Peyer's patch (tissue), 4 donors: ENCODE results near the gene TMEM63A. TPM values are rescaled to one million over a fixed set of nuclear protein-coding genes. Genes with fewer than 3 reads are reported as not detected.

Experiments used
- DNase-seq, 3 donors: peaks; one replicate each; pipeline ENCODE4 v3.0.0-alpha.2; 2017 to 2019
- H3K27ac ChIP-seq, 4 donors: fragments of 200-600 bp; sonication (generic); one replicate each; pipeline ENCODE4 v1.5.1; 2016 to 2019
- H3K27me3 ChIP-seq, 2 donors: fragments of 200-600 bp; sonication (generic); one replicate each; pipeline ENCODE4 v1.5.1; 2019
- H3K36me3 ChIP-seq, 3 donors: fragments of 200-600 bp; sonication (generic); one replicate each; pipeline ENCODE4 v1.5.1; 2016 to 2019
- H3K4me1 ChIP-seq, 4 donors: fragments of 200-600 bp; sonication (generic); one replicate each; pipeline ENCODE4 v1.5.1; 2016 to 2019
- H3K4me3 ChIP-seq, 4 donors: fragments of 200-600 bp; sonication (generic); 1 replicate in 3 of 4; 2 replicates in 1 of 4; pipeline ENCODE4 v1.5.1; 2016 to 2019; ENCODE audit warnings: mild to moderate bottlenecking in 1 of 4
- H3K9me3 ChIP-seq, 4 donors: fragments of 200-600 bp; sonication (generic); one replicate each; pipeline ENCODE4 v1.5.1; 2016 to 2019; ENCODE audit warnings: mild to moderate bottlenecking in 1 of 4
- POLR2A ChIP-seq, 2 donors: fragments of 450-650 bp; IDR thresholded peaks; one replicate each; pipeline ENCODE4 v1.5.1; 2017; ENCODE audit warnings: antibody characterized with exemption in 2 of 2, mild to moderate bottlenecking in 2 of 2, moderate library complexity in 2 of 2
- total RNA-seq, 4 donors: library from RNA; depleted of rRNA; stranded (reverse); fragments of >200 nt; gene quantifications; one replicate each; pipeline ENCODE4 v1.1.0, GENCODE V29; 2016
- TF ChIP-seq, protein P1 (sequence below), 6 experiments: fragments of 450-650 bp in 4 of 6; fragments of 200-600 bp in 2 of 6; sonication (generic) in 1 of 6; IDR thresholded peaks; one replicate each; pipeline ENCODE4 v1.5.1; 2017 to 2019; ENCODE audit warnings: antibody characterized with exemption in 6 of 6, mild to moderate bottlenecking in 3 of 6, moderate library complexity in 1 of 6

The TMEM63A gene
- total RNA-seq, 4 donors from 2014 or later = 77.8 to 339 (median 275) TPM

DNA sequence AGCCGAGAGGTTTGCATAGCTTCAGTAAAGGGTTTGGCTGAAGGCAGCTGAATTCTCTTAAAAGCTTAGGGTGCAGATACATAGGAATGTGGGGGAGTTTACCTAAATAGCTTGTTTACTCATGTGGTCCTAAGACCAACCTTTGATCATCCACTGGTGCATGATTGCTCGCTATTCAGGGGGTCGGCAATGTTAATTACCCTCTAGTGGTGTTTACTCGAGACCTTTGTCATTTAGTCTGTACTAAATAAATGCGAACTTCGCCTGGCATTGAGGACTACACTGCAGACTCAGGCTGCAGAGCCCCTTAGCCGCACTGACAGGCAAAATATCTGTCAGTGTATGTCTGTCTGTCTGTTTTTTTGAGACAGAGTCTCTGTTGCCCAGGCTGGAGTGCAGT, 31.8 kb downstream of the TMEM63A start:
- no peaks in the 10 kb centered on the region for H3K27me3 ChIP-seq
- peak overlapping the region in 1 of 4 donors; percentile 78 for H3K27ac ChIP-seq
- H3K9me3 ChIP-seq = no peaks in the 10 kb centered on the region
- DNase-seq = no peak
- no peak overlapping the region for H3K4me3 ChIP-seq
- TF ChIP-seq, protein P1, sequence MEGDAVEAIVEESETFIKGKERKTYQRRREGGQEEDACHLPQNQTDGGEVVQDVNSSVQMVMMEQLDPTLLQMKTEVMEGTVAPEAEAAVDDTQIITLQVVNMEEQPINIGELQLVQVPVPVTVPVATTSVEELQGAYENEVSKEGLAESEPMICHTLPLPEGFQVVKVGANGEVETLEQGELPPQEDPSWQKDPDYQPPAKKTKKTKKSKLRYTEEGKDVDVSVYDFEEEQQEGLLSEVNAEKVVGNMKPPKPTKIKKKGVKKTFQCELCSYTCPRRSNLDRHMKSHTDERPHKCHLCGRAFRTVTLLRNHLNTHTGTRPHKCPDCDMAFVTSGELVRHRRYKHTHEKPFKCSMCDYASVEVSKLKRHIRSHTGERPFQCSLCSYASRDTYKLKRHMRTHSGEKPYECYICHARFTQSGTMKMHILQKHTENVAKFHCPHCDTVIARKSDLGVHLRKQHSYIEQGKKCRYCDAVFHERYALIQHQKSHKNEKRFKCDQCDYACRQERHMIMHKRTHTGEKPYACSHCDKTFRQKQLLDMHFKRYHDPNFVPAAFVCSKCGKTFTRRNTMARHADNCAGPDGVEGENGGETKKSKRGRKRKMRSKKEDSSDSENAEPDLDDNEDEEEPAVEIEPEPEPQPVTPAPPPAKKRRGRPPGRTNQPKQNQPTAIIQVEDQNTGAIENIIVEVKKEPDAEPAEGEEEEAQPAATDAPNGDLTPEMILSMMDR (IDR thresholded peaks at IDR 0.05) = no peak
- no peak for TF ChIP-seq POLR2A (IDR thresholded peaks at IDR 0.05)
- H3K36me3 ChIP-seq = peaks cover 0 to 46% (median 0%) of the 10 kb centered on the region in 3 donors
- peaks cover 0 to 34% (median 25%) of the 10 kb centered on the region in 4 donors for H3K4me1 ChIP-seq

DNA sequence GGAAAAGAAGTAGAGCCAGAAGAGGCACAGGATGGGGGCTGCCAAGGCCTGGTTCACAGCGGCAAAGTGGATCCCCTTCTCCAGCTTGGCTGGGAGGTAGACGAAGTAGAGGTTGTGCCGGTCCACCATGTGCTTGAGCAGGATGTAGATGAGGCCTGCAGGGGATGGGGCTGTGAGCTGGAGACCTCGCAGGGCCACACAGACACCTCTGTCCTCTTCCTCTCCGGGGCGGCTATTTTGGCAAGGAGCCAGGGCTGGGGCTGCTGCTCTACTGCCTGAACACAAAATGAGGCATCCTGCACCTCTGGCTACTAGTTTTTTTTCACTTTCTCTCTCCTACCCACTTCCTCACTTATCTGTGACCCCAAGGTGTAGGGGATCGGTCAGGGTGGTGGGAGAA, 32.3 kb downstream of the TMEM63A start:
- Histone ChIP-seq H3K36me3 (peaks cover 0 to 45% (median 0%) of the 10 kb centered on the region in 3 donors), H3K27ac (peak overlapping the region in 2 of 4 donors; percentile 62 to 78)

DNA sequence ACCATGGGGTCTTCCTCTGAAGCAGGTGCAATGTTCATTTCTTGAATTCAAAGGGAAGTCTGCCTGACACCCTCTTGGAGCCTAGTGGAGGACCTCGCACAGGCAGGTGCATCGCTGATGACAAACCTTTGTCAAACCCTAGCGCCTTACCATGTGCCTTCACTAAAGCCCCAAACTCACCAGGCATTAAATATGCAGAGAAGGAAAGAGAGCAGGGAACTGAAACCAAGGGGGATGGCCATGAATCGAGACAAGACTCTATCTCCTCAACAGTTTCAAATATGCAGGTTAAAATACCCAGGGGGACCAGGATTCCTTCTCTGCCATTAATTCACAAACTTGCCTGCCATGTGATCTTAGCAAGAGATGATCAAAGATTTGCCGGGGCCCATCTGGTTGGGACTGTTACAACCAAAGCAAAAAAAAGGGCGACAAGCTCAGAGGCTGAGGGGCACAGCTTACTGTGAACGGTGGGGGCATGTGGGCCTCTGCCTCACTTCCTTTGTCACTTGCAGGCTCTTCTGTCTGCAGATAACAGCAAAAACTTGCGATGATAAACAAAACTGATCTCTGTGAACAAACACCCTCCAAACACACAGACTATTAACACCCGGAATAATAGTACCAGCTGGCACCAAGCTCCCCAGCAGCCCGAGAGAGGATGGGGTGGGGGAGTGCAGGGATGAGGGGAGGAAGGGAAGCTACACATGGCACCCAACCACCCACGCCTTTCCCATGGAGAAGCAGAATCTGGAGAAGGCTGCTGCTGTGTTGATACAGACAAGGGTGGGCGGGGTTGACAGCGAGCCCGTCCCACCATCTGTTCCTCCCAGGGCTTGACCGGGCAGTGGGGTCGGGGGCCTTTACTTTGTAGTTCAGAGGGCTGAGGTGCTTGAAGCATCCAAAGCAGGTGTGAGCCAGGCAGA, 33.9 kb downstream of the TMEM63A start:
- peak in 2 of 3 donors; percentile 68 for DNase-seq
- H3K27ac ChIP-seq = peak overlapping the region; percentile 13 to 78 (median 48)
- H3K9me3 ChIP-seq = no peaks in the 10 kb centered on the region
- TF ChIP-seq, protein P1 (IDR thresholded peaks at IDR 0.05) = no peak
- TF ChIP-seq POLR2A (IDR thresholded peaks at IDR 0.05) = no peak
- H3K27me3 ChIP-seq = no peaks in the 10 kb centered on the region
- no peak overlapping the region for H3K4me3 ChIP-seq
- peaks cover 0 to 34% (median 25%) of the 10 kb centered on the region in 4 donors for H3K4me1 ChIP-seq
- peaks cover 0 to 44% (median 0%) of the 10 kb centered on the region in 3 donors for H3K36me3 ChIP-seq

More for the DNA sequence above, 32.3 kb downstream of the TMEM63A start:
- H3K4me1 ChIP-seq = peaks cover 0 to 34% (median 25%) of the 10 kb centered on the region in 4 donors
- no peak for TF ChIP-seq POLR2A (IDR thresholded peaks at IDR 0.05)
- TF ChIP-seq, protein P1 (IDR thresholded peaks at IDR 0.05) = no peak
- no peak overlapping the region for H3K4me3 ChIP-seq
- DNase-seq = peak in 2 of 3 donors; percentile 74 to 79
- H3K27me3 ChIP-seq = no peaks in the 10 kb centered on the region
- no peaks in the 10 kb centered on the region for H3K9me3 ChIP-seq

DNA sequence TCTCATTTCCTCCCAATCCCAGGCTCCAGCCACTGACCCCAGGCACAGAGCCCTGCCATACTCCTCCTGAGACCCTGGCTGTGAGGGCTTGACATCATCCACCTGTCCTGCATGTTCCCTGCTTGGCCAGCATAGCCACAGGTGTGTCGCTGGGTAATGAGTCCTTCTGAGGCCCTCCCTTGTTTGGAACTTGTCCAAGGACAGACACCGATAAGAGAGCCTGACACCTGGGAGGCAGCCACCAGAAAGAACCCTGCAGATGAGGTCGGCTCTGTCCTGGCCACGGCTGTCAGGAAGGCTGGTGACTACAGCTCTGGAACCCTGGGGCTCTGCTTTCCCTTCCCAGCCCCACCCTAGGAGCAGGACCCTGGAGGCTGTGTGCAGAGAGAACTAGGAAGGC, 34.6 kb downstream of the TMEM63A start:
- TF ChIP-seq POLR2A (IDR thresholded peaks at IDR 0.05) = peak in 1 of 2 donors; percentile 18
- TF ChIP-seq, protein P1 (IDR thresholded peaks at IDR 0.05) = peak in 3 of 6 experiments; percentile 22 to 25 (median 23)
- H3K27me3 ChIP-seq = no peaks in the 10 kb centered on the region
- H3K4me1 ChIP-seq = peaks cover 0 to 34% (median 25%) of the 10 kb centered on the region in 4 donors
- H3K27ac ChIP-seq = peak overlapping the region; percentile 13 to 78 (median 48)
- H3K9me3 ChIP-seq = no peaks in the 10 kb centered on the region
- DNase-seq = peak; percentile 25 to 83 (median 74)
- no peak overlapping the region for H3K4me3 ChIP-seq
- peaks cover 0 to 37% (median 0%) of the 10 kb centered on the region in 3 donors for H3K36me3 ChIP-seq

DNA sequence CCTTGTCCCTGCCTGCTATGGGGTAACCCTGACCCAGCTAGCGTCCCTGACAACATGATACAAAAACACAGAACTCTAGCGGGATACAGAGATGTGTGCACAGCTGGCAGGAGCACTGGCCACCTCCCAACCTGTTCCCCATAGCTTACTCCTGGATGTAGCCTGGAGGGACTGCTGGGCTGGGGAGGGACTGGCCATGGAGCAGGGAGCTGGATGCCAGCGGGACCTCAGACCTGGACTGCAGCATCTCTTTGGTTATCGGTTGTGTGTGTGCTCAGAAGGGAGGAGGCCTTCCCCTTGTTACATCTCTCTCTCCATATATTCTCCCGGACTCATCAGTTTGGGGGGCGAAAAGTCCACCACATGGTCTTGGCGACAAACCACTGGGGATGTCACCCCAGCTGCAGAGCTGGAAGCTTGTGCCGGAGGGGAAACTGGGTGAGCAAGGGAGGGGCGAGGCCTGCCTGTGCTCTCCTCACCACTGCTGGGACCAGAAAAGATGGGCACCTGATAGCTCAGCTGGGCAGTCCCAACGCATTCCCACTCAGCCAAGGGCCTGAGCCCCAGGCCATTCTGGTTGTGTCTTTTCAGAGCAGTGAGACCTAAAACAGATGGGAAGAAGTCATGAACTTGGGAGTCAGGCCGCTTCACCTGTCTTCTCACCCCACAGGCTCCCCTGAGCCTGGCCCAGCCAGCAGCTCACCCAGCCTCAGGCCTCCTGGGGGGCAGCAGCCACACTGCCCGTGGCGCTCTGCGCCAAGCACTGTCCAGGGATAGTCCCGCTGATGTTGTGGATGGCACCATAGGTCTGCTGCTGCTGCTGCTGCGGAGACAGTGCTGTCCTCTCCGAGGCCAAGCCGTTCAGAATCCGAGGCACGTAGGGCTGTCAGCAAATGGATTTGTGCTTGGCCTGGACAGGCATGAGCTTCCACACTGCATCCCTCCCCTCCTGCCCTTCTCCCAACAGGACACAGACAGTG, 35.6 kb downstream of the TMEM63A start:
- Histone ChIP-seq H3K27ac (peak overlapping the region in 2 of 4 donors; percentile 62 to 78), H3K4me1 (peaks cover 0 to 25% (median 19%) of the 10 kb centered on the region in 4 donors), H3K36me3 (peaks cover 0 to 33% (median 0%) of the 10 kb centered on the region in 3 donors), H3K9me3 (no peaks in the 10 kb centered on the region), H3K4me3 (no peak overlapping the region), H3K27me3 (no peaks in the 10 kb centered on the region)
- TF ChIP-seq, protein P1 (IDR thresholded peaks at IDR 0.05) = no peak
- no peak for TF ChIP-seq POLR2A (IDR thresholded peaks at IDR 0.05)
- no peak for DNase-seq
